H1 (cell line): ENCODE measurements around the gene AGRN.

Experiments
- CHD1 ChIP-seq: IDR thresholded peaks from 2 replicates; pipeline ENCODE4 v1.6.1; 2012; ENCODE audit warnings: low read depth, low read length, improper control_type of control experiment
- CREB1 ChIP-seq: IDR thresholded peaks from 2 replicates; pipeline ENCODE4 v1.6.1; 2012; ENCODE audit warnings: inconsistent platforms
- EGR1 ChIP-seq: IDR thresholded peaks from 2 replicates; pipeline ENCODE4 v1.6.1; 2011; ENCODE audit warnings: low read depth, low read length, borderline replicate concordance
- EZH2 ChIP-seq: fragments of 200-600 bp; sonication (generic); IDR thresholded peaks from 2 replicates; pipeline ENCODE4 v1.7.1; 2012; ENCODE audit warnings: low read depth, mild to moderate bottlenecking, moderate library complexity, low read length, inconsistent platforms; ENCODE audit not compliant: severe bottlenecking
- HDAC2 ChIP-seq, 2 experiments: fragments of 300-600 bp in 1 of 2; sonication (generic) in 1 of 2; IDR thresholded peaks; 2 replicates each; pipeline ENCODE4 v1.6.1; 2011 to 2012; ENCODE audit warnings: low read depth in 2 of 2, low read length in 2 of 2, mild to moderate bottlenecking in 2 of 2, moderate library complexity in 2 of 2, borderline replicate concordance in 1 of 2, inconsistent platforms in 1 of 2
- KDM1A ChIP-seq: fragments of 200-600, 300-600 bp; sonication (generic); IDR thresholded peaks from 2 replicates; pipeline ENCODE4 v1.7.1; 2016; ENCODE audit warnings: mild to moderate bottlenecking, low read length, borderline replicate concordance
- KDM5A ChIP-seq: fragments of 200-600 bp; IDR thresholded peaks from 2 replicates; pipeline ENCODE4 v1.7.1; 2012; ENCODE audit warnings: mild to moderate bottlenecking, low read length, inconsistent platforms, mixed read lengths
- SP1 ChIP-seq: IDR thresholded peaks from 2 replicates; pipeline ENCODE4 v1.6.1; 2011; ENCODE audit warnings: low read depth, low read length
- TBP ChIP-seq: IDR thresholded peaks from 2 replicates; pipeline ENCODE4 v1.6.1; 2011; ENCODE audit warnings: low read depth, low read length, improper control_type of control experiment
- TCF12 ChIP-seq: IDR thresholded peaks from 2 replicates; pipeline ENCODE4 v1.6.1; 2011; ENCODE audit warnings: low read depth, mild to moderate bottlenecking, low read length
- TF ChIP-seq, protein P1 (sequence below), 3 experiments: IDR thresholded peaks; 1 replicate in 2 of 3; 2 replicates in 1 of 3; pipeline versions ENCODE4 v1.5.1 to v1.6.1; 2011; ENCODE audit warnings: low read length in 3 of 3, mild to moderate bottlenecking in 3 of 3, inconsistent platforms in 2 of 3, low read depth in 1 of 3, moderate library complexity in 1 of 3; ENCODE audit not compliant: insufficient read depth in 1 of 3; ENCODE audit errors: control extremely low read depth in 1 of 3
- TF ChIP-seq, protein P2 (sequence below): IDR thresholded peaks from 2 replicates; pipeline ENCODE4 v1.6.1; 2011; ENCODE audit warnings: low read depth, mild to moderate bottlenecking, low read length; ENCODE audit not compliant: insufficient read depth
- TF ChIP-seq, protein P3 (sequence below): IDR thresholded peaks from 2 replicates; pipeline ENCODE4 v1.6.1; 2012; ENCODE audit warnings: inconsistent platforms

DNA sequence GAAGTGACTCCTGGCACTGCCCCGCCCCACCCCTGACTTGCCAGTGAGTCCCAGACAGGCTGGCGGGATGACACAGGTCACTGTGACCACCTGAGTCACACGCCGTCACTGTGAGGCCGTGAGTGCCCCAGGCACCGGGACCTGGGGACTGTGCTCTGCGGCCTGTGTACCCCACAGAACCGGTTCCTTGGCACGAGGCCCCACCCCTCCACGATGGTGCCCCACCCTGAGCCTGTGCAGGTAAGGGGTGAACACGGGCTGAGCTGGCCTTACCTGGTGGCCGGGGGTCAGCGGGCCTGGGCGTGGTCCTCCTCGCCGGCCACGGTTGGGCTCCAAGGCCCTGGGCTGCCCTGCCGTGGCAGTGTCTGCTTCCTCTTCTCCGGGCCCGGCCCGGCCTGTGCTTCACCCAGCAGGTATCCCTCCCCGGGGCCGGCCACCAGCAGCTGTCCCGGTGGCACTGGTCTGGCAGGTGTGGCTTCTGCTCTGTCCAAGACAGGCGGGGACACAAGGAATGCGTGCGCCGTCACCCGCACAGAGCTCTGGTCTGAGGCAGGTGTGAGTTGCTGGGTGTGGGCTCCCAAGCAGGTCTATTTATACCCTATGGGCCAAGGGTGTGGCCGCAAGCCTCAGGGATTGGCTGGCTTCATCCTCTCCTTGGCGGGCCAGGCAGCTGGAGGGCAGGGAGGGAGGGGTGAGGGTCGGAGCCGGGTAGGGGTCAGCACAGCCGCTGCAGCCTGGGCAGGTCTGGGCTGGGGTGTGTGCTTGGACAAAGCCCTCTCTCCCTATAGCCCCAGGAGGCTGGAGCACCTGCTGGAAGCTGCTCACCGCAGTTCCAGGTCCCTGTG lies 54.0 kb downstream of the AGRN start, which contains the start of gene RNF223:
- TF ChIP-seq HDAC2 (IDR thresholded peaks at IDR 0.05; ENCODE audit: borderline replicate concordance in 1 of 2, low read depth in 2 of 2, low read length in 2 of 2) (no peak), EZH2 (no peak), TCF12 (no peak), TBP (peak; percentile 51; the same call in 1 of the 2 replicates), KDM1A (no peak), KDM5A (no peak), CHD1 (no peak), CREB1 (no peak), EGR1 (no peak), SP1 (no peak)
- TF ChIP-seq, protein P1, sequence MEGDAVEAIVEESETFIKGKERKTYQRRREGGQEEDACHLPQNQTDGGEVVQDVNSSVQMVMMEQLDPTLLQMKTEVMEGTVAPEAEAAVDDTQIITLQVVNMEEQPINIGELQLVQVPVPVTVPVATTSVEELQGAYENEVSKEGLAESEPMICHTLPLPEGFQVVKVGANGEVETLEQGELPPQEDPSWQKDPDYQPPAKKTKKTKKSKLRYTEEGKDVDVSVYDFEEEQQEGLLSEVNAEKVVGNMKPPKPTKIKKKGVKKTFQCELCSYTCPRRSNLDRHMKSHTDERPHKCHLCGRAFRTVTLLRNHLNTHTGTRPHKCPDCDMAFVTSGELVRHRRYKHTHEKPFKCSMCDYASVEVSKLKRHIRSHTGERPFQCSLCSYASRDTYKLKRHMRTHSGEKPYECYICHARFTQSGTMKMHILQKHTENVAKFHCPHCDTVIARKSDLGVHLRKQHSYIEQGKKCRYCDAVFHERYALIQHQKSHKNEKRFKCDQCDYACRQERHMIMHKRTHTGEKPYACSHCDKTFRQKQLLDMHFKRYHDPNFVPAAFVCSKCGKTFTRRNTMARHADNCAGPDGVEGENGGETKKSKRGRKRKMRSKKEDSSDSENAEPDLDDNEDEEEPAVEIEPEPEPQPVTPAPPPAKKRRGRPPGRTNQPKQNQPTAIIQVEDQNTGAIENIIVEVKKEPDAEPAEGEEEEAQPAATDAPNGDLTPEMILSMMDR (IDR thresholded peaks at IDR 0.05; ENCODE audit: control extremely low read depth in 1 of 3, insufficient read depth in 1 of 3, low read depth in 1 of 3, low read length in 3 of 3): no peak
- TF ChIP-seq, protein P2, sequence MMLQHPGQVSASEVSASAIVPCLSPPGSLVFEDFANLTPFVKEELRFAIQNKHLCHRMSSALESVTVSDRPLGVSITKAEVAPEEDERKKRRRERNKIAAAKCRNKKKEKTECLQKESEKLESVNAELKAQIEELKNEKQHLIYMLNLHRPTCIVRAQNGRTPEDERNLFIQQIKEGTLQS: no peak
- TF ChIP-seq, protein P3, sequence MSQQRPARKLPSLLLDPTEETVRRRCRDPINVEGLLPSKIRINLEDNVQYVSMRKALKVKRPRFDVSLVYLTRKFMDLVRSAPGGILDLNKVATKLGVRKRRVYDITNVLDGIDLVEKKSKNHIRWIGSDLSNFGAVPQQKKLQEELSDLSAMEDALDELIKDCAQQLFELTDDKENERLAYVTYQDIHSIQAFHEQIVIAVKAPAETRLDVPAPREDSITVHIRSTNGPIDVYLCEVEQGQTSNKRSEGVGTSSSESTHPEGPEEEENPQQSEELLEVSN: no peak
